KBM-7 (cell line): ENCODE data around the gene ASPSCR1.
"Not testable (repeated sequence)": the region's sequence is repeated elsewhere in the genome, so short reads cannot be mapped to it uniquely, and the experiment has no call there.

Experiments used
- DNase-seq: peaks from one replicate; pipeline ENCODE4 v3.0.0-alpha.2; 2015
- in situ Hi-C: fragments of 300-500 bp; cut with MboI; formaldehyde crosslinking; loops from 2 replicates; pipeline ENCODE4 v1.14.3; 2020; ENCODE audit warnings: low sequenced_read_pairs, low pct_unique_long_range_greater_than_20kb, mixed read lengths

The ASPSCR1 gene

GRCh38 chr17:82030470-82031302 lies 53.3 kb downstream of the ASPSCR1 start:
- in situ Hi-C loops: no loop called here
- DNase-seq: peak; percentile 86

- DNase-seq: no peak
- in situ Hi-C loops: no loop called here
Measured at GRCh38 chr17:82031303-82031884, 54.0 kb downstream of the ASPSCR1 start, which contains the start of gene RAC3. TSS of gene RAC3 (plus strand) at chr17:82031678. CDS start at chr17:82031762, 84 bp downstream.

GRCh38 chr17:82031885-82032627 lies 54.6 kb downstream of the ASPSCR1 start:
- DNase-seq: peak; percentile 35
- in situ Hi-C loops: no loop called here

- no peak for DNase-seq
- in situ Hi-C loops: no loop called here
Measured at GRCh38 chr17:82033359-82034085, 56.1 kb downstream of the ASPSCR1 start.

GRCh38 chr17:82034371-82035011 lies 57.1 kb downstream of the ASPSCR1 start:
- in situ Hi-C loops: no loop called here
- no peak for DNase-seq

GRCh38 chr17:82035488-82035887 lies 58.1 kb downstream of the ASPSCR1 start:
- in situ Hi-C loops: no loop called here

GRCh38 chr17:82035956-82036633 lies 58.7 kb downstream of the ASPSCR1 start:
- no peak for DNase-seq
- in situ Hi-C loops: no loop called here

More at GRCh38 chr17:82035488-82035887, 58.1 kb downstream of the ASPSCR1 start:
- no peak for DNase-seq

- DNase-seq: no peak
- in situ Hi-C loops: no loop called here
Measured at GRCh38 chr17:82036634-82037091, 59.2 kb downstream of the ASPSCR1 start.

- in situ Hi-C loops: no loop called here
- peak; percentile 97 for DNase-seq
Measured at GRCh38 chr17:82037092-82037888, 59.9 kb downstream of the ASPSCR1 start, which contains the start of gene DCXR. TSS of gene DCXR (minus strand) at chr17:82037697. CDS start at chr17:82037682, 15 bp downstream.

GRCh38 chr17:82037889-82038195 lies 60.4 kb downstream of the ASPSCR1 start:
- in situ Hi-C loops: no loop called here
- no peak for DNase-seq

GRCh38 chr17:82038796-82039409 lies 61.5 kb downstream of the ASPSCR1 start:
- in situ Hi-C loops, DNase-seq: not testable (repeated sequence)

GRCh38 chr17:82039695-82040299 lies 62.4 kb downstream of the ASPSCR1 start:
- in situ Hi-C loops: no loop called here
- DNase-seq: no peak

GRCh38 chr17:82041144-82041814 lies 63.9 kb downstream of the ASPSCR1 start:
- in situ Hi-C loops: no loop called here

GRCh38 chr17:82042649-82043048 lies 65.2 kb downstream of the ASPSCR1 start:
- no peak for DNase-seq
- in situ Hi-C loops: no loop called here

More at GRCh38 chr17:82041144-82041814, 63.9 kb downstream of the ASPSCR1 start:
- no peak for DNase-seq

GRCh38 chr17:82043507-82043906 lies 66.1 kb downstream of the ASPSCR1 start:
- no peak for DNase-seq
- in situ Hi-C loops: no loop called here

- no peak for DNase-seq
- in situ Hi-C loops: no loop called here
Measured at GRCh38 chr17:82045936-82046484, 68.6 kb downstream of the ASPSCR1 start.
